Loucy (cell line): ENCODE data around the gene DEPDC7.
"Not testable (repeated sequence)": the region's sequence is repeated elsewhere in the genome, so short reads cannot be mapped to it uniquely, and the experiment has no call there.

Experiments
- H2AFZ ChIP-seq: fragments of 200-600 bp; sonication (generic); 2 replicates; pipeline ENCODE4 v1.6.0; 2016; ENCODE audit warnings: antibody characterized with exemption, mild to moderate bottlenecking, low read length, moderate library complexity
- H3F3A ChIP-seq: fragments of 200-600 bp; 2 replicates; pipeline ENCODE4 v1.6.0; 2016; ENCODE audit warnings: antibody characterized with exemption, low read depth, mild to moderate bottlenecking
- H3K27me3 ChIP-seq: fragments of 200-600 bp; sonication (generic); 2 replicates; pipeline ENCODE4 v1.6.1; 2014; ENCODE audit warnings: low read length, mild to moderate bottlenecking; ENCODE audit not compliant: insufficient read depth, poor library complexity, severe bottlenecking
- H3K36me3 ChIP-seq: fragments of 200-600 bp; sonication (generic); 2 replicates; pipeline ENCODE4 v1.6.1; 2016; ENCODE audit warnings: low read length; ENCODE audit not compliant: insufficient read depth
- H3K4me1 ChIP-seq: fragments of 200-600 bp; sonication (generic); 2 replicates; pipeline ENCODE4 v1.5.1; 2014; ENCODE audit warnings: low read length, mild to moderate bottlenecking; ENCODE audit not compliant: insufficient read depth, poor library complexity, severe bottlenecking
- H3K4me2 ChIP-seq: fragments of 200-600 bp; sonication (generic); 2 replicates; pipeline ENCODE4 v1.6.0; 2014; ENCODE audit warnings: antibody characterized with exemption, low read length, low read depth, mild to moderate bottlenecking; ENCODE audit not compliant: poor library complexity, severe bottlenecking
- H3K4me3 ChIP-seq: fragments of 200-600 bp; sonication (generic); 2 replicates; pipeline ENCODE4 v1.5.1; 2014; ENCODE audit warnings: low read length, mild to moderate bottlenecking, mixed read lengths; ENCODE audit not compliant: poor library complexity, severe bottlenecking
- H3K79me2 ChIP-seq: fragments of 200-600 bp; sonication (generic); 2 replicates; pipeline ENCODE4 v1.6.1; 2014; ENCODE audit warnings: low read length; ENCODE audit not compliant: insufficient read depth
- H3K9ac ChIP-seq: fragments of 200-600 bp; sonication (generic); 2 replicates; pipeline ENCODE4 v1.6.0; 2014; ENCODE audit warnings: mild to moderate bottlenecking, low read depth, low read length, moderate library complexity; ENCODE audit not compliant: poor library complexity, severe bottlenecking
- H3K9me2 ChIP-seq: fragments of 200-600 bp; sonication (generic); replicated peaks from 2 replicates; pipeline ENCODE4 v1.6.1; 2016; ENCODE audit warnings: low read depth, low read length, mixed read lengths
- H3K9me3 ChIP-seq: fragments of 200-600 bp; sonication (generic); 2 replicates; pipeline ENCODE4 v1.6.1; 2014; ENCODE audit warnings: mild to moderate bottlenecking, antibody characterized with exemption, low read length, low read depth; ENCODE audit not compliant: insufficient read depth
- H4K20me1 ChIP-seq: fragments of 200-600 bp; sonication (generic); 2 replicates; pipeline ENCODE4 v1.6.0; 2014; ENCODE audit warnings: antibody characterized with exemption, low read length, mild to moderate bottlenecking; ENCODE audit not compliant: insufficient read depth, poor library complexity, severe bottlenecking
- CTCF ChIP-seq: fragments of 200-600 bp; sonication (generic); conservative IDR thresholded peaks from 2 replicates; pipeline ENCODE4 v1.5.1; 2014; ENCODE audit warnings: mild to moderate bottlenecking, antibody characterized with exemption, low read length
- EZH2phosphoT487 ChIP-seq: fragments of 200-600 bp; IDR thresholded peaks from 2 replicates; pipeline ENCODE4 v1.6.1; 2018; ENCODE audit warnings: antibody characterized with exemption, mild to moderate bottlenecking, moderate library complexity, borderline replicate concordance

DEPDC7 gene

GRCh38 chr11:33015621-33016551, at the start of gene DEPDC7:
Gene DEPDC7 (plus strand): TSS chr11:33015878. CDS start chr11:33015956, 78 bp downstream.
- no peak within 1 kb of the TSS for H3K9ac ChIP-seq
- no peaks in the 10 kb centered on the region for H4K20me1 ChIP-seq
- H3K4me3 ChIP-seq = no peak within 1 kb of the TSS
- no peaks in the 10 kb centered on the region for H3K79me2 ChIP-seq
- no peak within 1 kb of the TSS for H3K4me2 ChIP-seq
- H3K9me3 ChIP-seq = no peaks in the 10 kb centered on the region
- no peaks in the 10 kb centered on the region for H3K27me3 ChIP-seq
- no peaks in the 10 kb centered on the region for H3K36me3 ChIP-seq
- peaks cover 14% of the 10 kb centered on the region for H3K4me1 ChIP-seq
- H2AFZ ChIP-seq = no peak within 1 kb of the TSS
- no peaks in the 10 kb centered on the region for H3K9me2 ChIP-seq
- TF ChIP-seq EZH2phosphoT487 (no peak), CTCF (no peak)
- no peaks in the 10 kb centered on the region for H3F3A ChIP-seq

DNA sequence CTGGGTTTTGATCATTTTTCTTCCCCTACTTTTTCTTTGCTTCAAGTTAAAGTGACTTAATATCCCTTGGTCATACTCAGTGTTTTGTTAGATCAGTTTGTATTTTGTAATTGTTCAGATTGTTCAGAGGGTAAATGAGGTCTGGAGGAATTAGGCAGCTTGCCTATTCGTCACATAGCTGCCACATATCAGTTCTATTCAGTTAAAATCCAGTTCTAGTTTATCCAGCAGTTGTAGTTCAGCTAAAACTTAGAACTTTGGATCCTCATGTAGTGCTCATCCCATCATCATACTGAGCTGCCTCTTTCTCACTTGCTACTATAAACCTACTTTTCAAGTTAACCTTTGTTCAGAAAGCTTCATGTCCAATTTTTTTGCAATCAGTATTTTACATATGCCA, 47.1 kb upstream of the DEPDC7 start:
- H3K36me3 ChIP-seq = peaks cover 68% of the 10 kb centered on the region; the same call in 1 of the 2 replicates
- H3K9ac ChIP-seq = no peak overlapping the region
- no peaks in the 10 kb centered on the region for H4K20me1 ChIP-seq
- H3K4me1 ChIP-seq = no peaks in the 10 kb centered on the region
- no peak overlapping the region for H3K4me2 ChIP-seq
- no peaks in the 10 kb centered on the region for H3K79me2 ChIP-seq
- TF ChIP-seq EZH2phosphoT487 = no peak
- TF ChIP-seq CTCF = no peak
- no peaks in the 10 kb centered on the region for H3K27me3 ChIP-seq
- no peak overlapping the region for H3K4me3 ChIP-seq
- H2AFZ ChIP-seq = no peak overlapping the region
- no peaks in the 10 kb centered on the region for H3F3A ChIP-seq
- no peaks in the 10 kb centered on the region for H3K9me3 ChIP-seq
- H3K9me2 ChIP-seq = no peaks in the 10 kb centered on the region

DNA sequence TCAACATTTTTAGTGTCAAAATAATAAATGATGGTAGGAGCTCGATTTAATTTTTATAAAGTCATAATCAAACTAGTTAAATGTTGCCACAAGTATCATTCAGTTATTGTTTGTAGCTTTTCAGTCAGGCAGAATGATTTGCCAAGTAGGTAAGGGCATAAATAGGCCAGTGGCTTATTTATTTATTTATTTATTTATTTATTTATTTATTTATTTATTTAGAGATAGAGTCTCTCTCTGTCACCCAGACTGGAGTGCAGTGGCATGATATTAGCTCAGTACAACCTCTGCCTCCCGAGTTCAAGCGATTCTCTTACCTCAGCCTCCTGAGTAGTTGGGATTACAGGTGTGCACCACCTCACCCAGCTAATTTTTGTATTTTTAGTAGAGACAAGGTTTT, 43.4 kb upstream of the DEPDC7 start:
- not testable (repeated sequence) for H3K4me2 ChIP-seq, H4K20me1 ChIP-seq, H3K4me3 ChIP-seq, H3F3A ChIP-seq, H3K9me3 ChIP-seq, H3K9ac ChIP-seq, H2AFZ ChIP-seq, H3K27me3 ChIP-seq, H3K9me2 ChIP-seq, H3K4me1 ChIP-seq, H3K79me2 ChIP-seq
- peaks cover 69% of the 10 kb centered on the region for H3K36me3 ChIP-seq
